ENCODE data around the gene NPL. TPM values are rescaled to one million over a fixed set of nuclear protein-coding genes. Genes with fewer than 3 reads are reported as not detected.

The NPL gene
- total RNA-seq, 2 experiments from 2014 or later: 2.2 to 6.3 TPM

DNA sequence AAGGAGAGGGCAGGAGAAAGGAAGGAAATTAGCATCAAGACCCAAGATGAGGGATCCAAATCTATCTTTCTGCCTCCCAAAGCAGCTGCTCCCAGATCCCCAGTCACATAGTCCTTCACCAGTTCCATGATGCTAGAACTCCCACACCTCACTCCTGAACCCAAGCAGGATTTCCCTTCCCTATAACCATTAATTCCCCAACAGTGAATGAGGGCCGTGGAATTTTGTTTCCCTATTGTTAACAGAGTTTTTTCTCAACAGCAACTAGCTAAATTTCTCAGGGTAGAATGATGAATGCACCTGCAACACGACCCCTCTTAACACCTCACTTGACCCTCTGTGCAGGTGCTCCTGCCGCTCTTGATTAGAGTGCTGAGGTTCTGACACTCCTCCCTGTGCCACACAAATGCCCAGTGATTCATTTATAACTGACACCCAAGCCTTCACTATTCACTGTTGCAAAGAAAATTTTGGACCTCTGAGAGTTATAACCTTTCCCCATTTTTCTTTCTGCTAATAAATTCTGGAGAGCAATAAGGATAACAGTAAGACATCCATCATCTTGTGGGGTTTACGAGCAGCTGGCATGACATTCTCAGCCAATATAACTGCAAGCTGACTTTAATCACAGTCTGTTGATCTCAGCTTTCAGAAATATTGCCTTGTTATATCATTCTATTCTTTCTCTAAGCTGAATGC lies 25.4 kb upstream of the NPL start:
- Histone ChIP-seq H3K36me3 (ENCODE audit: insufficient read depth, low read length) (no peaks in the 10 kb centered on the region), H3K9me3 (ENCODE audit: low read length) (peaks cover 11% of the 10 kb centered on the region; the same call in 1 of the 2 replicates), H3K27ac (ENCODE audit: low read depth, low read length, poor library complexity, severe bottlenecking) (no peak overlapping the region), H2AFZ (ENCODE audit: low read length) (no peak overlapping the region), H4K20me1 (ENCODE audit: insufficient read depth, low read length) (no peaks in the 10 kb centered on the region), H3K9me2 (ENCODE audit: insufficient read depth, low read length) (no peaks in the 10 kb centered on the region), H3K79me2 (ENCODE audit: insufficient read depth, low read depth, low read length) (no peaks in the 10 kb centered on the region), H3K4me1 (ENCODE audit: insufficient read depth, low read length, poor library complexity, severe bottlenecking) (peaks cover 9% of the 10 kb centered on the region), H3K4me2 (ENCODE audit: low read length) (no peak overlapping the region), H3K4me3 (ENCODE audit: low read depth, low read length, poor library complexity, severe bottlenecking) (no peak overlapping the region)
- no peak for DNase-seq (ENCODE audit: low spot score)
- no TSS peak for BruUV-seq (replicated peaks)
- TF ChIP-seq, protein P1, sequence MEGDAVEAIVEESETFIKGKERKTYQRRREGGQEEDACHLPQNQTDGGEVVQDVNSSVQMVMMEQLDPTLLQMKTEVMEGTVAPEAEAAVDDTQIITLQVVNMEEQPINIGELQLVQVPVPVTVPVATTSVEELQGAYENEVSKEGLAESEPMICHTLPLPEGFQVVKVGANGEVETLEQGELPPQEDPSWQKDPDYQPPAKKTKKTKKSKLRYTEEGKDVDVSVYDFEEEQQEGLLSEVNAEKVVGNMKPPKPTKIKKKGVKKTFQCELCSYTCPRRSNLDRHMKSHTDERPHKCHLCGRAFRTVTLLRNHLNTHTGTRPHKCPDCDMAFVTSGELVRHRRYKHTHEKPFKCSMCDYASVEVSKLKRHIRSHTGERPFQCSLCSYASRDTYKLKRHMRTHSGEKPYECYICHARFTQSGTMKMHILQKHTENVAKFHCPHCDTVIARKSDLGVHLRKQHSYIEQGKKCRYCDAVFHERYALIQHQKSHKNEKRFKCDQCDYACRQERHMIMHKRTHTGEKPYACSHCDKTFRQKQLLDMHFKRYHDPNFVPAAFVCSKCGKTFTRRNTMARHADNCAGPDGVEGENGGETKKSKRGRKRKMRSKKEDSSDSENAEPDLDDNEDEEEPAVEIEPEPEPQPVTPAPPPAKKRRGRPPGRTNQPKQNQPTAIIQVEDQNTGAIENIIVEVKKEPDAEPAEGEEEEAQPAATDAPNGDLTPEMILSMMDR (conservative IDR thresholded peaks at IDR 0.05; ENCODE audit: low read length): no peak
- no peak for TF ChIP-seq EZH2phosphoT487 (IDR thresholded peaks at IDR 0.05; ENCODE audit: borderline replicate concordance, low read depth, low read length)
- intact Hi-C loops (cut with micrococcal nuclease; ENCODE audit: unreplicated experiment): no loop called here
- ChIA-PET CTCF (ENCODE audit: unreplicated experiment) (no interaction called here), POLR2A (interaction anchor here (0.7 to 0.9 kb wide), 2 partner anchors 72 to 189 kb away, joined by 3 to 12 read pairs; no protein-coding TSS in a partner anchor)

DNA sequence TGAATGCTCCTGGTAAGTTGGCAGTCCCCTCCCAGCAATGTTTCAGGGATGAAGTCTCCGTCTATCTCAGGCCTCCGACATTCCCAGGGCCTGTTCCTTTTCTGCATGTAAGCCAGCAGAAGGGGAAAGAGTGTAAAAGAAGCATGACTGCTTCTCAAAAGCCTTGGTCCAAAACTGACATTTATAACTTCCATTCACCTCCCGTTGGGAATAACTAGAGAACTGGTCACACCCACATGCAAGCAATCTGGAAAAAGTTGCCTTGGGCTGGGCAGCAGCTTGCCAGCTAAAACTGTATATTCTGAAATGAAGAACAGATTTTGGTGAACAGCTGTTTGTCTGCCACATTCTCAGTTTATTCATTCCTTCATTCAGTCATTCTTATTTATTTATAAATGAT lies 24.2 kb upstream of the NPL start:
- peaks cover 9% of the 10 kb centered on the region for H3K4me1 ChIP-seq (ENCODE audit: insufficient read depth, low read length, poor library complexity, severe bottlenecking)
- no peak for DNase-seq (ENCODE audit: low spot score)
- no peaks in the 10 kb centered on the region for H4K20me1 ChIP-seq (ENCODE audit: insufficient read depth, low read length)
- no peak overlapping the region for H3K4me2 ChIP-seq (ENCODE audit: low read length)
- ChIA-PET POLR2A (no interaction called here), CTCF (ENCODE audit: unreplicated experiment) (no interaction called here)
- H3K36me3 ChIP-seq (ENCODE audit: insufficient read depth, low read length): no peaks in the 10 kb centered on the region
- no peak overlapping the region for H2AFZ ChIP-seq (ENCODE audit: low read length)
- no TSS peak for BruUV-seq (replicated peaks)
- TF ChIP-seq EZH2phosphoT487 (IDR thresholded peaks at IDR 0.05; ENCODE audit: borderline replicate concordance, low read depth, low read length): no peak
- TF ChIP-seq, protein P1 (conservative IDR thresholded peaks at IDR 0.05; ENCODE audit: low read length): no peak
- no peaks in the 10 kb centered on the region for H3K9me2 ChIP-seq (ENCODE audit: insufficient read depth, low read length)
- no peak overlapping the region for H3K27ac ChIP-seq (ENCODE audit: low read depth, low read length, poor library complexity, severe bottlenecking)
- intact Hi-C loops (cut with micrococcal nuclease; ENCODE audit: unreplicated experiment): loop anchor here (5.0 kb wide), 1 partner anchor 68 kb away; no protein-coding TSS in a partner anchor
- no peak overlapping the region for H3K4me3 ChIP-seq (ENCODE audit: low read depth, low read length, poor library complexity, severe bottlenecking)
- peaks cover 11% of the 10 kb centered on the region; the same call in 1 of the 2 replicates for H3K9me3 ChIP-seq (ENCODE audit: low read length)
- no peaks in the 10 kb centered on the region for H3K79me2 ChIP-seq (ENCODE audit: insufficient read depth, low read depth, low read length)

DNA sequence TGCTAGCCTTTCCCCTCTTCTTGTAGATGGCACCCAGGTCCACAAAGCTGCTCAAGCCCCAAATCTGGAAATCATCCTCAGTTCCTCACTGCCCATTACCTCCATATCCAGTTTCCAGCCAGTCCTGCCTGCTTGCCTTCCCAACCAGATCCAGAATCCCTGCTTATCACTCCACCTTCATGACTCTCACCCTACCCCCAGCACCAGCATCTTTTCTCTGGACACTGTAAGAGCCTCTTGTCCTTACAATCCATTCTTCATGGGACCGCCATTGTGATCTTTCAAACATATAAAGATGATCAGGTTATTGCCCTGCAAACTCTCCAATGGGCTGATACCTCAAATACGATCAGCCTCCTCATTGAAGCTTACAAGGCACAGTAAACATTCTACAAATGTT lies 23.5 kb upstream of the NPL start:
- H2AFZ ChIP-seq (ENCODE audit: low read length): no peak overlapping the region

More for the DNA sequence above, 23.5 kb upstream of the NPL start:
- no peak for DNase-seq (ENCODE audit: low spot score)
- Histone ChIP-seq H3K4me2 (ENCODE audit: low read length) (no peak overlapping the region), H3K4me1 (ENCODE audit: insufficient read depth, low read length, poor library complexity, severe bottlenecking) (peaks cover 5% of the 10 kb centered on the region), H3K79me2 (ENCODE audit: insufficient read depth, low read depth, low read length) (no peaks in the 10 kb centered on the region), H3K9me2 (ENCODE audit: insufficient read depth, low read length) (no peaks in the 10 kb centered on the region), H3K36me3 (ENCODE audit: insufficient read depth, low read length) (no peaks in the 10 kb centered on the region), H3K9me3 (ENCODE audit: low read length) (peaks cover 9% of the 10 kb centered on the region; the same call in 1 of the 2 replicates), H4K20me1 (ENCODE audit: insufficient read depth, low read length) (no peaks in the 10 kb centered on the region), H3K4me3 (ENCODE audit: low read depth, low read length, poor library complexity, severe bottlenecking) (no peak overlapping the region), H3K27ac (ENCODE audit: low read depth, low read length, poor library complexity, severe bottlenecking) (no peak overlapping the region)
- ChIA-PET POLR2A (no interaction called here), CTCF (ENCODE audit: unreplicated experiment) (no interaction called here)
- BruUV-seq (replicated peaks): no TSS peak
- intact Hi-C loops (cut with micrococcal nuclease; ENCODE audit: unreplicated experiment): loop anchor here (5.0 kb wide), 1 partner anchor 69 kb away; no protein-coding TSS in a partner anchor
- TF ChIP-seq, protein P1 (conservative IDR thresholded peaks at IDR 0.05; ENCODE audit: low read length): no peak
- TF ChIP-seq EZH2phosphoT487 (IDR thresholded peaks at IDR 0.05; ENCODE audit: borderline replicate concordance, low read depth, low read length): no peak

All from OCI-LY7 (cell line).